CD1c-positive myeloid dendritic cell (primary cell): ENCODE results near the gene IFNA5.

Source experiments
- DNase-seq: peaks from one replicate; pipeline ENCODE4 v3.0.0-alpha.2; 2016; ENCODE audit errors: extremely low spot score

IFNA5 gene

GRCh38 chr9:21305213-21305612, at the start of gene IFNA5:
Gene IFNA5 (minus strand): TSS chr9:21305313. CDS start chr9:21305256, 57 bp downstream.
- DNase-seq = no peak

- DNase-seq = no peak
These were observed 45.7 kb upstream of the IFNA5 start, which contains the start of gene IFNA6 for GRCh38 chr9:21350787-21351186. Gene IFNA6 (minus strand): TSS chr9:21350887. CDS start chr9:21350887, 0 bp downstream.

GRCh38 chr9:21348430-21348970, 43.4 kb upstream of the IFNA5 start:
- DNase-seq = no peak

GRCh38 chr9:21340735-21341134, 35.6 kb upstream of the IFNA5 start:
- no peak for DNase-seq

GRCh38 chr9:21336457-21336856, 31.3 kb upstream of the IFNA5 start:
- DNase-seq = no peak

GRCh38 chr9:21334701-21335632, 29.9 kb upstream of the IFNA5 start, which contains the start of gene KLHL9:
Gene KLHL9 (minus strand): TSS chr9:21335404. CDS start chr9:21334859, 545 bp downstream.
- peak; percentile 94 for DNase-seq

- no peak for DNase-seq
These were observed 28.1 kb upstream of the IFNA5 start for GRCh38 chr9:21333226-21333625.

- DNase-seq = no peak
These were observed 26.7 kb upstream of the IFNA5 start for GRCh38 chr9:21331676-21332402.

- peak; percentile 71 for DNase-seq
These were observed 21.5 kb upstream of the IFNA5 start for GRCh38 chr9:21326526-21327139.

- no peak for DNase-seq
These were observed 18.9 kb upstream of the IFNA5 start for GRCh38 chr9:21324047-21324446.

- no peak for DNase-seq
These were observed 17.9 kb upstream of the IFNA5 start for GRCh38 chr9:21322911-21323461.

- DNase-seq = no peak
These were observed 15.4 kb upstream of the IFNA5 start for GRCh38 chr9:21320465-21320864.

GRCh38 chr9:21317956-21318923, 13.1 kb upstream of the IFNA5 start:
- DNase-seq = peak; percentile 55

- no peak for DNase-seq
These were observed 11.7 kb upstream of the IFNA5 start for GRCh38 chr9:21316860-21317259.

- no peak for DNase-seq
These were observed 11.1 kb upstream of the IFNA5 start for GRCh38 chr9:21316032-21316842.

GRCh38 chr9:21314152-21314551, 9.0 kb upstream of the IFNA5 start:
- no peak for DNase-seq

GRCh38 chr9:21311889-21312288, 6.8 kb upstream of the IFNA5 start:
- DNase-seq = no peak

- DNase-seq = peak; percentile 12
These were observed 9.1 kb downstream of the IFNA5 start for GRCh38 chr9:21295992-21296391.

GRCh38 chr9:21294904-21295538, 10.1 kb downstream of the IFNA5 start:
- peak; percentile 23 for DNase-seq
